ENCODE results near the gene GGT1.
"Not testable (repeated sequence)": the region's sequence is repeated elsewhere in the genome, so short reads cannot be mapped to it uniquely, and the experiment has no call there.

GGT1 gene

GRCh38 chr22:24599958-24600715 lies 2.9 kb upstream of the GGT1 start:
- not testable (repeated sequence) for DNase-seq

- DNase-seq = no peak
These were observed 1.5 kb upstream of the GGT1 start for GRCh38 chr22:24601217-24602104.

GRCh38 chr22:24602105-24602749 lies 766 bp upstream of the GGT1 start:
- not testable (repeated sequence) for DNase-seq

- not testable (repeated sequence) for DNase-seq
These were observed 1.0 kb downstream of the GGT1 start for GRCh38 chr22:24603770-24604629.

GRCh38 chr22:24606340-24606739 lies 3.3 kb downstream of the GGT1 start:
- not testable (repeated sequence) for DNase-seq

- DNase-seq = not testable (repeated sequence)
These were observed 4.5 kb downstream of the GGT1 start for GRCh38 chr22:24607429-24607983.

GRCh38 chr22:24608327-24608726 lies 5.3 kb downstream of the GGT1 start:
- not testable (repeated sequence) for DNase-seq

GRCh38 chr22:24609888-24610287 lies 6.9 kb downstream of the GGT1 start:
- DNase-seq = not testable (repeated sequence)

GRCh38 chr22:24614794-24615193 lies 11.8 kb downstream of the GGT1 start:
- DNase-seq = not testable (repeated sequence)

- DNase-seq = not testable (repeated sequence)
These were observed 18.3 kb downstream of the GGT1 start for GRCh38 chr22:24621244-24621643.

- not testable (repeated sequence) for DNase-seq
These were observed 19.6 kb downstream of the GGT1 start for GRCh38 chr22:24622596-24622995.

- not testable (repeated sequence) for DNase-seq
These were observed 24.9 kb downstream of the GGT1 start for GRCh38 chr22:24627911-24628310.

GRCh38 chr22:24629069-24629468 lies 26.1 kb downstream of the GGT1 start:
- not testable (repeated sequence) for DNase-seq

GRCh38 chr22:24630812-24631427 lies 27.9 kb downstream of the GGT1 start:
- not testable (repeated sequence) for DNase-seq

GRCh38 chr22:24631430-24632122 lies 28.6 kb downstream of the GGT1 start:
- not testable (repeated sequence) for DNase-seq

GRCh38 chr22:24632642-24633041 lies 29.6 kb downstream of the GGT1 start:
- not testable (repeated sequence) for DNase-seq

- DNase-seq = not testable (repeated sequence)
These were observed 30.4 kb downstream of the GGT1 start for GRCh38 chr22:24633231-24634023.

- not testable (repeated sequence) for DNase-seq
These were observed 31.9 kb downstream of the GGT1 start for GRCh38 chr22:24634776-24635389.

- not testable (repeated sequence) for DNase-seq
These were observed 33.5 kb downstream of the GGT1 start for GRCh38 chr22:24636513-24636912.
